Astrocyte of the hippocampus (primary cell): ENCODE results near the gene BICD1.
A peak's percentile ranks its signal among the peaks of the same experiment; 100 is the strongest.
"Not testable (repeated sequence)": the region's sequence is repeated elsewhere in the genome, so short reads cannot be mapped to it uniquely, and the experiment has no call there.

ENCODE experiments used
- DNase-seq: peaks from one replicate; pipeline ENCODE4 v3.0.0; 2011; ENCODE audit warnings: low read depth, low spot score

The BICD1 gene

DNA sequence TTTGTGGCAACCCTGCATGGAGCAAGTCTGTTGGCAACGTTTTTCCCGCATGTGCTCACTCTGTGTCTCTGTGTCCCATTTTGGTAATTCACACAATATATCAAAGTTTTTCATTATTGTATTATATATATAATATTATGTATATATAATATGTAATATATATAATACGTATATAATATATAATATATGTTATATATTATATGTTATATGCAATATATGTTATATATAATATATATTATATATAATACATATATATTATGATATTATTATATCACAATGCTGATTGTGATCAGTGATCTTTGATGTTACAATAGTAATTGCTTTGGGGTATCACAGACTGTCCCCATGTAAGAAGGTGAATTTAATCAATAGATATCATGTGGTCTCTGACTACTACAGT lies 84.8 kb downstream of the BICD1 start:
- DNase-seq = no peak

DNA sequence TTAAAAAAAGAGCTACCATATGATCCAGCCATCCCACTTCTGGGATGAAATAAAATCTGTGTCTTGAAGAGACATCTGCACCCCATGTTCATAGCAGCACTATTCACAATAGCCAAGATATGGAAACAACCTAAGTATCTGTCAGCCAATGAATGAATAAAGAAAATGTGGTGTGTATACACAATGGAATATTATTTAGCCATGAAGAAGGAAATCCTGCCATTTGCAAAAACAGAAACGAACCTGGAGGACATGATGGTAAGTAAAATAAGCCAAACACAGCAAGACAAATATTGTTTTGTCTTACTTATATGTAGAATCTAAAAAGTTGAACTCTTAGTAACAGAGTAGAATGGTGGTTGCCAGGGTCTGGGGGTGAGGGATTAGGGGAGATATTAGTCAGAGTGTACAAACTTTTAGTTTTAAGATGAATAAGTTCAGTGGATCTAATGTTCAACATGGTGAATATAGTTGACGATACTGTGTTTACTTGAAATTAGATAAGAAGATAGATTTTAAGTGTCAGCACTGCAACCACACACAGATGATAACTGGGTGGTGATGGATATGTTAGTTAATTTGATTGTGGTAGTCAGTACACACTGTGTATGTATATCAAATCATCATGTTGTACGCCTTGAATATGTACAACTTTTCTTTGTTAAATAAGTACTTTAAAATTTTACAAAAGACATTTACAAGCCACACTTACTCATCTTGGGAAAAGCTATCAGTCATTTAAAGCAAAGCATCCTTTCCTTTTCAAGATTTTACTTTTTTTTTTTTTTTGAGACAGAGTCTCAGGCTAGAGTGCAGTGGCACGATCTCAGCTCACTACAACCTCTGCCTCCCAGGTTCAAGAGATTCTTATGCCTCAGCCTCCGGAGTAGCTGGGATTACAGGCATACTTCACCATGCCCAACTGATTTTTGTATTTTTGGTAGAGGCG lies 89.9 kb downstream of the BICD1 start:
- no peak for DNase-seq

DNA sequence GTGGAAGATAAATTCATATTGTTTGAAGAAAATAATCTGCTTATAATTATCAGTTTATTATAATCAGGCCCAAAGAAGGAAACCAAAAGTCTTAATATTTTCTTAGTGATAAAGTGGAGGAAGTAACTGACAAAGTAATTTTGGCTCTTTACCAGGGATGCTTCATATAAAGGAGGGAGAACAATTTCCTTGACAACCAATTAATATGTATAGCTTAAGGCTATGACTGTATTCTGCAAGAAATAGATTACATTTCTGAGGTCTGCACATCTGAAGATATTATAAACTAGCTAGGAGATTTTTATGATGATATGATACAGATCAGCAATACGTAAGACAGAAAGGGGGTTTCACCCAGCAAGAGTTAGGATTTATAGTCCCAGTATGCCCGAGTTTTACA lies 90.8 kb downstream of the BICD1 start:
- no peak for DNase-seq

DNA sequence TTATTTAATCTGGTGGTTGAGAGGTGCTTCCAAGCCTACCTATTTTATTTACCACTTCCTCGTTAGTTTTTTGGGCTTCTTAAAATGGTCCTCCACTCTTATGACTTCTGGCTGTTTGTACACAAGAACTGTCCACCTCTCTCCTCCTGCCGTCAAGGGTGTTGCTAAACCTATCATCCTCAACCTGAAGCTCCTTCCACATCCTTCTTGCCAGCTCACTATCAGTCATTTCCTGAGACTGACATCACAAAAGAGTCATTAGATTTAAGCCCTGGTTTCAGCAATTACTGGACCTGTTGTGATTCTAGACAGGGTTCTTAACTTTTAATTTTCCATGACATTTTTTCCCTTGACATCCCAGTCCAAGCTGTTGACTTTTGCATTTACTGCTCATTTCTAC lies 91.9 kb downstream of the BICD1 start:
- no peak for DNase-seq

DNA sequence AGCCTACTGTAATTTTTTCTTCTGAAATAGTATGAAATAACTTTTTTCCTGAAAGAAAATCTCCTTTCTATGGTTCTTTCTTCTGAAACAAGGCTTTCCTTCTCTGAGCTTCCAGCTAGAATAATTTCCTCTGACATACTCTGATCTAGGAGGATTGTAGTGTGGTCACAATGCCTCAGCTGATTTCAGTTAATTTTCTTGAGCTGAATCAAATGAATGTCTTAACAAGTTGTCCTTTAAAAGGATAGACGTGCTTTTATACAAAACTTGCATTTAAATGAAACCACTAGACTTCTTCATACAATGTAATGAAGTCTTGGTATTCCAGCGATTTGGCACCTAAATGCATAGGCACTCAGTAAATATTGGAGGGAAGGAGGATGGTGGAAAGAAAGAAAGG lies 94.4 kb downstream of the BICD1 start:
- DNase-seq = peak; percentile 71

DNA sequence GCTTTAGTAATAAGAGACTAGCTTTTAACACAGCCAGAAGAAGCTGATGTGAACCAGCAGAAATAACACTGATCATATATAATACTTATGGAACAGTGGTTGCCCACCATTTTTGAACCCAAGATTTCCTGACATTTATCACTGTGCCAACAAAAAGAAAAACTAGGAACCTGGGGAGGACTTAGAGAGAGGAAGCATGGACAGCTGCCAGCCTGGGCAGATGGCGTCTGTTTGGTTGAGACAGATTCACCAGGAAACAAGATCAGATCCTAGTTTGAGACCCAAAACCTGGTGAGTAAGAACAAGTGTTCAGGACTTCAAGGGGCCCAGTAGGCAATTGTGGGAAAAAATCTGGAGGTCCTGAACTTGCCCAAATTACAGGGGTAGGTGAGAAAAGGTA lies 95.3 kb downstream of the BICD1 start:
- peak; percentile 39 for DNase-seq

DNA sequence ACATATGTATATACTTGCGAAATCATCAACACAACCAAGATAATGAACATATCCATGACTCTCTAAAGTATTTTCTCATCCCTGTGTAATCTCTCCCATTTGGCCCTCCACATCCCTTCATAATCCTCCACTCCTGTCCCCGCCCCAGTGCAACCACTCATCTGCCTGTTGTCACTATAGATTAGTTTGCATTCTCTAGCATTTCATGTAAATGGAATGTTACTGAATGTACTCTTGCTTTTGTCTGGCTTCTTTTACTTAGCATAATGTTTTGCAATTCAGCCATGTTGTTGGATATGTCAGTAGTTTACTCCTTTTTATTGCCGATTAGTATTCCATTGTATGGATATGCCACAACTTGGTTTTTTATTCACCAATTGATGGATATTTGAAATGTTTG lies 99.1 kb downstream of the BICD1 start:
- no peak for DNase-seq

DNA sequence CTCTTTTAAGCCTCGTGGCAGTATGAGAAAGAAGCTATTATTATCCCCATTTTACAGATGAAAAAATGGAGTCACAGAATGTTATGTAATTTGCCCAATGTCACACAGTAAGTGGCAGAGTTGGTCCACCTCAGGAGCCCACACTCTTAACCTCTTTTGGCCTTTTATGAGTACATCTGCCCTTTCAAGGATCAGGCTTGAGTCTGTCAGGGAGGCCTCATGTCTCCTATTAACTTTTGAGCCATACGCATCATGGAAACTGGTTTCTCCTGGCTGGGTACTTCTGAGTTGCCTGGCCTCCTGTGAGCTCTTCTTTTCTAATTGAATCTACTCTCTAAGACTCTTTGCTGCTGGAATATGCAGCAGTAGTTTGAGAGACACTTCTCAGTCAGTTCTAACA lies 101.7 kb downstream of the BICD1 start:
- no peak for DNase-seq

DNA sequence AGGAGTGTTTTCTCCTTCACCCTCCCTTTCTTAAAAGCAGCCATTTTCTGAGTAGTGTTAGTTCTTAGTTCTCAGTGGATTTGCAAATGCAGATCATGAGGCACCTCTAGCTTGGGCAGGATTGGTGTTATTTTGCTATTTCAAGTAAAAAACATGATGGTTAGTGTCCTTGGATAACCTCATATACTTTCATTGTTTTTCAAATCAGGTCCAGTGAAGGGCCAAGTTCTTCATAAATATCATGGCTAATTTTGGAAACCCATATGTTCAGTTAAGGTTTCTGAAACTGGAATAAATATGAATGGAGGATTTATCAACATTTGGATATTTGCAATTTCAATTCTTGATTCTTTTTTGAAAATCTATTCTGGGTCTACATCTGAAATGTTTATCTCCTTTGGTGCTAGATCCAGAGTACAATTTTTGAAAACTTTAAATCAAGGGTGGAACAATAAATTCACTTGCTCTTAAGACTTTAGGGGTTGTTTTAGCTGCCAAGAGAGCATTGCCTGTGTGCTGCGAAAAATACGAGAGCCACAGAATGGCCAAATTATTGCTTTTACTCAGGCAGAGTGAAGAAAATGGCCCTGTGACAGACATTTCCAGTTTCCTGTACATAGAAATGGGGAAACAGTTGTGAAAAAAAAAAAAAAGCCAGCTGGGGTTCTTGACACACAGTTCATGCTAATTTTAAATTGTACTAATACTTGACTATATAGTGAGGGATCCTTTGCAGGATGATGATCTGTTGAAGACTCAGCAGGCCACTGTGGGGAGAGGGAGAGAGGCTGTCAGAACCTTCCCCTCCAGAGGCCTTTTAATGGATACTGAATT lies 104.6 kb downstream of the BICD1 start:
- no peak for DNase-seq

DNA sequence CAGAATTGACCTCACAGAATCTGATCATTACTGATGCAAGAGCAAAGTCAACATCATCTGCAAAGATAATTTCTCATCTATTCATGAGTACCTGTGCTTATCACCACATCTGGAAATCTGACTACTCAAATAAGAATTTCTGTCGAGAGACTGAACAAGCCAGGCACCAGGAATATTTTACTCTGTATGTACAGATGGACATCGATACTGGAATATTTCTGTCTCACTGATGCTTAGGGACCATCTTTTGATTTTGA lies 105.2 kb downstream of the BICD1 start:
- DNase-seq = no peak

DNA sequence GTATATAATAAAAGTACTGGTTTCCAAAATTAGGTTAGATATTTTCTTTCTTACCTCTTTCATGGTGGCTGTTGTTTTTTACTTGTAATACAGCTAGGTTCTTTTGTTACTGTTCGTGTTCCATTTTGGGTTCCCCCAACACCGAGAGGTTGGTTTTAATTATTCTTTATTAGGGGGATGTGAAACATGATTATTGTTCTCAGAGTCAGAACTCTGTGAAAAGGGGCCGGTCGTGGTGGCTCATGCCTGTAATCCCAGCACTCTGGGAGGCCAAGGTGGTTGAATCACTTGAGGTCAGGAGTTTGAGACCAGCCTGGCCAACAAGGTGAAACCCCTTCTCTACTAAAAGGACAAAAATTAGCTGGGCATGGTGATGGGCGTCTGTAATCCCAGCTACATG lies 108.1 kb downstream of the BICD1 start:
- DNase-seq = no peak

DNA sequence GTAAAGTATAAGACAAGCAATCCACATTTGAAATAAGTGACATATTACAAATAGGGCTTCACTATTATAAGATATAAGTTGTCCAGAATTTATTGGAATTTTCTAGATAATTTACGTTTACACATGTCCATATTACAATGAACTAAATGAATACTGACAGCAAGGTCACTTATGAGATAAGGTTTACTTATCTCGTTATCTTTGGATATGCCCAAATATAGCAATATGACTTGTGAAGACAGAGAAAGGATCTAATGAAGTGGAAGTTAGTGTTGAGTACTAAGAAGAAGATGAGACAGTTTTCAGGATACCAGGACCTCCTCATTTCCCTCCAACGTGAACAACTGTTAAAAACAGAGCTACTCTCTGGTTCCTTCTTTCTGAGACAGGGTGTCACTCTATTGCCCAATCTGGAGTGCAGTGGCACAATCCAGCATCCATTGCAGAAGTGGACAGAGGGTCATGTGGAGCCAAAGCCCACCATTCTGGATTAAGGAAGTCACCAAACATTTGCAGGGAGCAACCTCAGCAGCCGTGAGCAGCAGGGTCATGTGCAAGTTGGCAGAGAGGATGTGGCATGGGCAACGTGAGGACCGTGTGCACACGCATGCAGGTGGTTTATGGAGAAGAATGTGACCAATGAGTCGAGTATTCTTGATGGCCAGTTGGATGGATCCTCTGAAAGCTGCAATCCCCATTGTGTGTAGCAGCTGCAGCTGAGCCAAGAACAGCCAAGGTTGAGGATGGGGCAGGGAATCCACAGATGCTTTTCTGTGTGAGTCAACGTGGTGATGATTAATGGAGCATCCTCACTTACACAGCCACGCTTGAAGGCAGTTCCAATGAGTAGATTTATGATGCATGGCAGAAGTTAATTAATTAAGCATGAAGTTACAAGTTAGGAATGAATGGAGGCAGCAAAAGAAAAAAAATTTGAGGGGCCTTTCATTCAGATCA lies 111.0 kb downstream of the BICD1 start:
- DNase-seq = peak; percentile 76

DNA sequence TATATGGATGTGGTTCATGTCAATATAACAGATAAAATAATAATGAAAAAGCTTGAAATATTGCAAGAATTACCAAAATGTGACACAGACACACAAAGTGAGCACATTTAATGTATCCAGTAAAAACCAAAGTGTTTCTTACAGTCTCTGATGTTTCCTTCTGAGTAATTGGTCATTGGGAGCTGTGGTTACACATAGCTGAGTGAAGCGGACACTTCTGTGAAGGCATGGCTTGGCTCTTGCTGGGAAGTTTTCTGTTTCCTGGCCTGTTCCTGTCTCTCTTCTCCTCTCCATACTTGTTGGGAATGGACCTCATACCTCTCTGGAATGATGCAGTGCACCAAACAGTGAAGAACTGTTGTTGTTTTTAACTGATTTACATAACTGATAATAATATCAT lies 117.3 kb downstream of the BICD1 start:
- DNase-seq = peak; percentile 36

DNA sequence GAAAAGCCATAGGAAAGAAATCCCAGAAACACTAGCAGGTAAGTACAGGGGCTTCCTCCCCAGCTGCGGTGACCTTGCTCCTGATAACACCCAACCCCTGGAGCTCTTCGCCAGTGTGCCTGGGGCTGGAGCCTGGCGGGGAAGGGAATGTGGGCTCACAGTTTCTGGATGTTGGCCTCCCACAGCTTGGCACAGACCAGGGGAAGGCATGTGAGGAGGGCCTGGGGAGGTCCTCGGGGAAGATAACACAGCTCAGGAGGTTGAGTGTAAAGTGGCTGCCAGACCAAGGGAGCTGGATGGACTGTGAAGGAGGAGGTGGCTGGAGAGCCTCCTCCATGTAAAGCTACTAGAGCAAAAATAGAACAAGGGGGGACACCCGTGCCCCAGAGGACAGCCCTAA lies 120.1 kb downstream of the BICD1 start:
- DNase-seq = no peak

DNA sequence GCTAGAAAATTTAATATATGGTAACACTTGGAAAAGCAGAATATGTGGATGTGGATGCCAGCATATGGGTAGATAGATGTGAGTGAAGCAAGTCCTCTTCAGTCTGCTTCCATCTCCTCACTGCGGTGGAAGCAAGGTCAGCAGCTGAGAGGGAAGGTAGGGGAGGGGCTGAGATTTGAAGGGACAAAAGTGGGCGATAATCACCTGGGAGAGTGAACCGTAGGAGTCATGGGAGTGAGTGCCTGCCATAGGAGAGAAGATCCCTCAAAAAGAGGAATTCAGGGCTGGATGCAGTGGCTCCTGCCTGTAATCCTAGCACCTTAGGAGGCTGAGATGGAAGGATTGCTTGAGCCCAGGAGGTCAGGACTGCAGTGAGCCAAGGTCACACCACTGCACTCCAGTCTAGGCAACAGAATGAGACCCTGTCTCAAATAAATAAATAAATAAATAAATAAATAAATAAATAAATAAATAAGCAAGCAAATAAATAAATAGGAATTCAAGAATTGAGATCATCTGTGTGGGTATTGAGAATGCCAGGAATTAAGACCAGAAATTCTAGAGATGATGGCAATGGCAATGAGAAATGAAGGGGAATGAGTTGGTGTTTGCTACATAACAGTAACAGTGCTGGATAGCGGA lies 123.4 kb downstream of the BICD1 start:
- no peak for DNase-seq

DNA sequence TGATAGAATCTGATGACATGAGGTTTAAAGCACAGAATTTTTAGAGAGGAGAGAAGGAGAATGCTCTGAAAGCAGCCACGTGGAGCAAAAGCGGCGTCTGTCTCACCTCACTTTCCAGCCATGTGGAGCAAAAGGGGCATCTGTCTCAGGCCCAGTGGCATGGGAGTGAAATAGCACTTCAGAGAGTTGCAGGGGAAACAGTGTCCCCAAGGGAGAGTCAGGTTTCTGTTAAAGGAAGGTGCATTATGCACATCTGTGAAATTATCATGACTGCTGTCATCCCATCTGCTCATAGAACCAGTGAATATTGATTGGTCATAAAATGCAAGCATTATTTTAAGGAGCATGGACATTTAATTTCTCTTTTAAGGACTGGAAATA lies 124.0 kb downstream of the BICD1 start:
- DNase-seq = no peak

DNA sequence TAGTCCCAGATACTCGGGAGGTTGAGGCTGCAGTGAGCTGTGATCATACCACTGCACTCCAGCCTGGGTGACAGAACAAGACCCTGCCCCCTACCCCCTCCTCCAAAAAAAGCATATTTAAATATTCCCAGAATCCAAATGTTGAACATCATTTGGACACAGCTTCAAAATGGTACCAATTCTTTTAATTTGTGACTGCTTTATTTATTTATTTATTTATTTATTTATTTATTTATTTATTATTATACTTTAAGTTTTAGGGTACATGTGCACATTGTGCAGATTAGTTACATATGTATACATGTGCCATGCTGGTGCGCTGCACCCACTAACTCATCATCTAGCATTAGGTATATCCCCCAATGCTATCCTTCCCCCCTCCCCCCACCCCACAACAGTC lies 124.7 kb downstream of the BICD1 start:
- DNase-seq = not testable (repeated sequence)

DNA sequence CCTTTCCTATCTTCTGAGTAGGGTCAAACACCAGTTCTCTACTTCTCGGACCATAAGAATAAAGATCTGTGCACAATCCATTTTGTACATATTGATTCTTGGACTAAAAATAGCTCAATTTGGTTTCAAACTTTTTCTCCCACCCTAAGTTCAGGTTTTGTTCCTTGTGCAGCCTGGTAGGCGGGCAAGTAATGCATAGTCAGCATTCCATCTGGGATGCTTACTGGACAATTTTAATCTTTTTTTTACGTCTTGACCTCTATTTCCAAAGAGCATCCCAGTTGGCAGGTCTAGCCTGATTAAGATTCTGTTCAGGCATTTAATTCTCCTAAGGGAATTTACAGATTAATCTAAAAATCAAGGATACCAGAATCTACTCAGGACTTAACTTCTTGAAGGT lies 126.9 kb downstream of the BICD1 start:
- DNase-seq = no peak

DNA sequence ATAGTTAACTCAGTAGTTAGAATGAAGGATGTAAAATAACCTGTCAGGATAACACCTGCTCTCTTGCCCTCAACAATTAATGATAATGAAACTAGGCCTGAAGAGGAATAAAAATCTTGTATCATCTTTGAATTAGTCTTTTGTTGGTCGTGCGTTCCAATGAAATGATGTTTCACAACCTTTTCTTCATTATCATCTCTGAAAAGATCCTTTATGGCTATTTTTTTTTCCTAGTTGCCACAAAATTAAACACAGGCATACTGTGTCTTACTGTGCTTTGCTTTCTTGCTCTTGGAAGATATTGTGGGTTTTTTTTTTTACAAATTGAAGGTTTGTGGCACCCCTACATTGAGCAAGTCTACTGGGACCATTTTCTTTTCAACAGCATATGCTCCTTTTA lies 128.6 kb downstream of the BICD1 start:
- no peak for DNase-seq

DNA sequence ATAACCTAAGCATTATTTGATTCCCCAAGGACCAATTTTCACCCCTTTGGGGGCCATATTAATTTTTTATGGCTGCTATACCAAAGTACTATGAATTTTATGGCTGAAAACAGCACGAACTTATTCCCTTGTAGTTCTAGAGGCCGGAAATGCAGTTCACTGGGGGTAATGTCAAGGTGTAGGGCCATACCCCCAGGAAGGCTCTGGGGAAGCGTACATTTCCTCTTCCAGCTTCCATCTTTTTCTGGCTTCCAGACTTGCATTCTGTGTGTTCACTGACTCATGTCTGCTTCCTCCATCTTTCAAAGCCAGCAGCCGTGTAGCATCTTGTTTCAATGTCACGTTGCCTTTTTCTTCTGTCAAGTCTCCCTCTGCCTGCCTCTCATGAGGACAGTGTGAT lies 133.5 kb downstream of the BICD1 start:
- no peak for DNase-seq

DNA sequence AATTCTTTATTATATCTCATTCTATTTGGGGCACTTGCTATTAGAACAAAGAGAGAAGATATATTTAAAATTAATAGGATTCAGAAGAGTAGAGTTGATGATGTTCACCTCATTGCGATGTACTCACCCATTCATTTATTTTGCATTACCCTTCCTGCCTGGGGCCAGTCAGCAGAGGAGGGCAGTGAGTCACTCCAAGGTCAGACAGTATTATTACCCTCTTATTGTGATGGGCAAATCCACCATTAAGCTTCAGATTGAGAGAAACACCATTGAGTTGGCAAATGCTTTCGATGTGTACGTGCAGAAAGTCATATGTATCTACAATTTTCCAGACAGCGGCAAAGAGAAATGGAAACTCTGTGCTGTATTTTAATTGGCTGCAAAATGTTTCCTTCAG lies 134.2 kb downstream of the BICD1 start:
- peak; percentile 39 for DNase-seq

DNA sequence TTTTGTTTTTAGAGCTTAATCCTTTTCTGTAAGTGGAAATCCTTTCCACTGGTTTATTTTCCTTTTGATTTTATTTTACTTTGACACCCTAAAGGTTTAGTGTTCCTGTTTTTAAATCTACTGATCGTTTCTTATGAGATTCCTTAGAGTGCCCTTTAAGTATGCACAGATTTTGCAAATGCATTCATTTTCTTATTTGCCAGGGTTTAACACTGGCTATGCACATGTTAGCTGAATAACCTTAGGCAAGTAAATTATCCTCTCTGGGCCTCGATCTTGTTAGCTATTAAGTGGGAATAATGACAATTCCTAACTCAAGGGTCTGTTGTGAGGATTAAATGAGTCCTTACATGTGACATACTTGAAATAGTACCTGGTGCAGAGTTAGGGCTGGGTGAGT lies 136.0 kb downstream of the BICD1 start:
- DNase-seq = no peak
